ENCODE data around the gene MAGI1. TPM values are rescaled to one million over a fixed set of nuclear protein-coding genes. Genes with fewer than 3 reads are reported as not detected.

Gene MAGI1
- total and polyA plus RNA-seq, 2 donors (not counting 1 experiment from before 2014, with no cell fraction given), result 15.7 to 23.7 TPM

- Histone ChIP-seq H3K27me3 (ENCODE audit: control insufficient read depth, insufficient read depth, low read length) (no peaks in the 10 kb centered on the region), H3K79me2 (ENCODE audit: control insufficient read depth, insufficient read depth, low read length) (no peaks in the 10 kb centered on the region), H2AFZ (ENCODE audit: low read length) (no peak overlapping the region), H4K20me1 (ENCODE audit: control insufficient read depth, extremely low read depth, insufficient read depth, low read length) (no peaks in the 10 kb centered on the region), H3K4me1 (ENCODE audit: control insufficient read depth, extremely low read depth, insufficient read depth, low read length) (no peaks in the 10 kb centered on the region), H3K9me3 (ENCODE audit: control insufficient read depth, insufficient read depth, low read depth, low read length) (no peaks in the 10 kb centered on the region), H3K4me3 (replicated peaks in 1 of 4; ENCODE audit: control extremely low read depth in 1 of 4, insufficient read depth in 1 of 4, low read depth in 3 of 4, low read length in 4 of 4) (no peak overlapping the region), H3K27ac (ENCODE audit: insufficient read depth, low read length) (no peak overlapping the region), H3K9ac (ENCODE audit: insufficient read depth, low read length) (no peak overlapping the region), H3K36me3 (ENCODE audit: control insufficient read depth, insufficient read depth, low read length) (no peaks in the 10 kb centered on the region), H3K4me2 (ENCODE audit: extremely low read depth, insufficient read depth, low read length) (no peak overlapping the region)
- TF ChIP-seq CTCF (conservative IDR thresholded peaks at IDR 0.05 in 1 of 2, IDR thresholded peaks at IDR 0.05 in 1 of 2; ENCODE audit: low read depth in 1 of 2, low read length in 2 of 2) (no peak), EZH2 (IDR thresholded peaks at IDR 0.05; ENCODE audit: low read length, missing control alignments) (no peak)
- DNase-seq (ENCODE audit: low read depth in 2 of 2), result no peak
These were observed 159.9 kb downstream of the MAGI1 start for GRCh38 chr3:65878831-65879230.

GRCh38 chr3:65877160-65877559 lies 161.6 kb downstream of the MAGI1 start:
- Histone ChIP-seq H3K9ac (ENCODE audit: insufficient read depth, low read length) (no peak overlapping the region), H4K20me1 (ENCODE audit: control insufficient read depth, extremely low read depth, insufficient read depth, low read length) (no peaks in the 10 kb centered on the region), H2AFZ (ENCODE audit: low read length) (no peak overlapping the region), H3K27me3 (ENCODE audit: control insufficient read depth, insufficient read depth, low read length) (no peaks in the 10 kb centered on the region), H3K4me1 (ENCODE audit: control insufficient read depth, extremely low read depth, insufficient read depth, low read length) (no peaks in the 10 kb centered on the region), H3K4me3 (replicated peaks in 1 of 4; ENCODE audit: control extremely low read depth in 1 of 4, insufficient read depth in 1 of 4, low read depth in 3 of 4, low read length in 4 of 4) (no peak overlapping the region), H3K36me3 (ENCODE audit: control insufficient read depth, insufficient read depth, low read length) (no peaks in the 10 kb centered on the region), H3K9me3 (ENCODE audit: control insufficient read depth, insufficient read depth, low read depth, low read length) (no peaks in the 10 kb centered on the region), H3K27ac (ENCODE audit: insufficient read depth, low read length) (no peak overlapping the region), H3K79me2 (ENCODE audit: control insufficient read depth, insufficient read depth, low read length) (no peaks in the 10 kb centered on the region), H3K4me2 (ENCODE audit: extremely low read depth, insufficient read depth, low read length) (no peak overlapping the region)
- TF ChIP-seq EZH2 (IDR thresholded peaks at IDR 0.05; ENCODE audit: low read length, missing control alignments) (no peak), CTCF (conservative IDR thresholded peaks at IDR 0.05 in 1 of 2, IDR thresholded peaks at IDR 0.05 in 1 of 2; ENCODE audit: low read depth in 1 of 2, low read length in 2 of 2) (no peak)
- DNase-seq (ENCODE audit: low read depth in 2 of 2), result no peak

- H3K36me3 ChIP-seq (ENCODE audit: control insufficient read depth, insufficient read depth, low read length), result no peaks in the 10 kb centered on the region
- no peak overlapping the region for H3K27ac ChIP-seq (ENCODE audit: insufficient read depth, low read length)
- H3K27me3 ChIP-seq (ENCODE audit: control insufficient read depth, insufficient read depth, low read length), result no peaks in the 10 kb centered on the region
- no peak overlapping the region for H3K4me3 ChIP-seq (replicated peaks in 1 of 4; ENCODE audit: control extremely low read depth in 1 of 4, insufficient read depth in 1 of 4, low read depth in 3 of 4, low read length in 4 of 4)
- H3K4me1 ChIP-seq (ENCODE audit: control insufficient read depth, extremely low read depth, insufficient read depth, low read length), result no peaks in the 10 kb centered on the region
- no peak for TF ChIP-seq EZH2 (IDR thresholded peaks at IDR 0.05; ENCODE audit: low read length, missing control alignments)
- no peak for TF ChIP-seq CTCF (conservative IDR thresholded peaks at IDR 0.05 in 1 of 2, IDR thresholded peaks at IDR 0.05 in 1 of 2; ENCODE audit: low read depth in 1 of 2, low read length in 2 of 2)
- H3K4me2 ChIP-seq (ENCODE audit: extremely low read depth, insufficient read depth, low read length), result no peak overlapping the region
- no peak overlapping the region for H2AFZ ChIP-seq (ENCODE audit: low read length)
- H3K79me2 ChIP-seq (ENCODE audit: control insufficient read depth, insufficient read depth, low read length), result no peaks in the 10 kb centered on the region
- no peak overlapping the region for H3K9ac ChIP-seq (ENCODE audit: insufficient read depth, low read length)
- no peaks in the 10 kb centered on the region for H4K20me1 ChIP-seq (ENCODE audit: control insufficient read depth, extremely low read depth, insufficient read depth, low read length)
- DNase-seq (ENCODE audit: low read depth in 2 of 2), result no peak
- H3K9me3 ChIP-seq (ENCODE audit: control insufficient read depth, insufficient read depth, low read depth, low read length), result no peaks in the 10 kb centered on the region
These were observed 162.7 kb downstream of the MAGI1 start for GRCh38 chr3:65876028-65876420.
